HEK293 (cell line): ENCODE results near the gene BIVM.

Experiments
- CTCF ChIA-PET: fragments of 350-600 bp; formaldehyde crosslinking; extraction: SDS; loops from one replicate; lab custom pipeline; 2021; ENCODE audit warnings: antibody characterized with exemption; lab: Yijun Ruan, JAX
- POLR2A ChIA-PET: fragments of 300-600 bp; formaldehyde crosslinking; extraction: SDS; loops from one replicate; lab custom pipeline; 2020; ENCODE audit warnings: antibody characterized with exemption, inconsistent platforms; lab: Yijun Ruan, JAX
- H3K27ac ChIP-seq: fragments of 200-500 bp; sonication (Bioruptor generic); 2 replicates; pipeline ENCODE4 v1.5.1; 2014; ENCODE audit warnings: low read depth, low read length, control low read depth, inconsistent platforms; ENCODE audit errors: extremely low read depth
- H3K36me3 ChIP-seq, 2 experiments: fragments of 200-500 bp in 1 of 2; sonication (Bioruptor generic) in 1 of 2; 1 replicate in 1 of 2; 2 replicates in 1 of 2; pipeline ENCODE4 v1.5.1; 2014 to 2017; ENCODE audit warnings: inconsistent platforms in 2 of 2, low read length in 2 of 2; ENCODE audit not compliant: control insufficient read depth in 2 of 2, insufficient read depth in 1 of 2
- H3K4me1 ChIP-seq: fragments of 200-500 bp; sonication (Bioruptor generic); 2 replicates; pipeline ENCODE4 v1.5.1; 2014; ENCODE audit warnings: mild to moderate bottlenecking, low read length, inconsistent platforms; ENCODE audit not compliant: control insufficient read depth, insufficient read depth
- H3K4me3 ChIP-seq: 2 replicates; pipeline ENCODE4 v1.5.1; 2011; ENCODE audit warnings: low read depth, mild to moderate bottlenecking, control low read depth, low read length, moderate library complexity
- H3K9me3 ChIP-seq: fragments of 200-500 bp; sonication (Bioruptor generic); 2 replicates; pipeline ENCODE4 v1.5.1; 2014; ENCODE audit warnings: low read depth, low read length, inconsistent platforms; ENCODE audit not compliant: control insufficient read depth, insufficient read depth
- HOXC10 ChIP-seq: sonication (generic); formaldehyde crosslinking; IDR thresholded peaks from 2 replicates; pipeline ENCODE4 v1.8.1; 2023; ENCODE audit warnings: mild to moderate bottlenecking, missing genetic modification reagents
- INSM2 ChIP-seq: fragments of 450-650 bp; formaldehyde crosslinking; IDR thresholded peaks from 2 replicates; pipeline ENCODE4 v1.5.1; 2016; ENCODE audit warnings: missing biosample characterization, missing genetic modification characterization
- SCRT2 ChIP-seq: fragments of 450-650 bp; formaldehyde crosslinking; IDR thresholded peaks from 2 replicates; pipeline ENCODE4 v1.5.1; 2016; ENCODE audit warnings: missing biosample characterization, missing genetic modification characterization
- TSHZ1 ChIP-seq: fragments of 450-650 bp; formaldehyde crosslinking; IDR thresholded peaks from 2 replicates; pipeline ENCODE4 v1.5.1; 2016; ENCODE audit warnings: missing biosample characterization, missing genetic modification characterization, borderline replicate concordance
- ZBTB1 ChIP-seq: fragments of 450-650 bp; formaldehyde crosslinking; IDR thresholded peaks from 2 replicates; pipeline ENCODE4 v1.5.1; 2016; ENCODE audit warnings: missing biosample characterization, missing genetic modification characterization
- ZNF157 ChIP-seq: fragments of 450-650 bp; formaldehyde crosslinking; IDR thresholded peaks from 2 replicates; pipeline ENCODE4 v1.5.1; 2016; ENCODE audit warnings: missing biosample characterization, missing genetic modification characterization
- ZNF174 ChIP-seq: fragments of 450-650 bp; formaldehyde crosslinking; IDR thresholded peaks from 2 replicates; pipeline ENCODE4 v1.5.0; 2017; ENCODE audit warnings: missing biosample characterization, mild to moderate bottlenecking, missing genetic modification characterization
- ZNF26 ChIP-seq: fragments of 450-650 bp; formaldehyde crosslinking; IDR thresholded peaks from 2 replicates; pipeline ENCODE4 v1.5.1; 2016; ENCODE audit warnings: missing biosample characterization, missing genetic modification characterization
- ZNF391 ChIP-seq: fragments of 450-650 bp; formaldehyde crosslinking; IDR thresholded peaks from 2 replicates; pipeline ENCODE4 v1.5.1; 2016; ENCODE audit warnings: low read depth, missing biosample characterization, missing genetic modification characterization, borderline replicate concordance
- ZNF449 ChIP-seq: fragments of 450-650 bp; formaldehyde crosslinking; IDR thresholded peaks from 2 replicates; pipeline ENCODE4 v1.5.1; 2017; ENCODE audit warnings: missing biosample characterization, mild to moderate bottlenecking, missing genetic modification characterization, moderate library complexity
- ZNF488 ChIP-seq: fragments of 450-650 bp; formaldehyde crosslinking; IDR thresholded peaks from 2 replicates; pipeline ENCODE4 v1.5.1; 2016; ENCODE audit warnings: missing biosample characterization, missing genetic modification characterization
- ZNF518A ChIP-seq: fragments of 450-650 bp; formaldehyde crosslinking; conservative IDR thresholded peaks from 2 replicates; pipeline ENCODE4 v1.5.1; 2016; ENCODE audit warnings: low read depth, missing biosample characterization, missing genetic modification characterization
- ZNF600 ChIP-seq: fragments of 450-650 bp; formaldehyde crosslinking; IDR thresholded peaks from 2 replicates; pipeline ENCODE4 v1.5.1; 2016; ENCODE audit warnings: missing biosample characterization, missing genetic modification characterization
- ZNF701 ChIP-seq: fragments of 450-650 bp; formaldehyde crosslinking; IDR thresholded peaks from 2 replicates; pipeline ENCODE4 v1.5.1; 2016; ENCODE audit warnings: missing biosample characterization, missing genetic modification characterization
- ZSCAN16 ChIP-seq: fragments of 450-650 bp; formaldehyde crosslinking; IDR thresholded peaks from 2 replicates; pipeline ENCODE4 v1.5.1; 2016; ENCODE audit warnings: missing biosample characterization, missing genetic modification characterization

The BIVM gene

GRCh38 chr13:102757006-102757405 lies 41.9 kb upstream of the BIVM start:
- no peaks in the 10 kb centered on the region for H3K4me1 ChIP-seq
- ChIA-PET POLR2A (no interaction called here), CTCF (no interaction called here)
- TF ChIP-seq ZNF600 (tag by site-specific recombination) (no peak), ZNF391 (tag by site-specific recombination) (no peak), ZNF488 (tag by site-specific recombination) (no peak), ZNF701 (tag by site-specific recombination) (no peak), SCRT2 (tag by site-specific recombination) (no peak), HOXC10 (CRISPR knock-in tag) (no peak), ZNF26 (no peak), ZBTB1 (no peak), ZNF174 (no peak), ZNF157 (tag by site-specific recombination) (no peak), INSM2 (tag by site-specific recombination) (no peak), ZNF518A (tag by site-specific recombination) (no peak), TSHZ1 (tag by site-specific recombination) (no peak), ZNF449 (no peak), ZSCAN16 (no peak)
- H3K36me3 ChIP-seq = no peaks in the 10 kb centered on the region
- H3K9me3 ChIP-seq = no peaks in the 10 kb centered on the region
- H3K4me3 ChIP-seq = no peak overlapping the region
- no peak overlapping the region for H3K27ac ChIP-seq
